GM19372 (cell line): ENCODE data around the gene OR6C76.
"Not testable (repeated sequence)": the region's sequence is repeated elsewhere in the genome, so short reads cannot be mapped to it uniquely, and the experiment has no call there.

Experiments used
- ATAC-seq: cut with Tn5 transposase; IDR thresholded peaks from one replicate; pipeline ENCODE4 v1.9.1; 2021; ENCODE audit warnings: mild to moderate bottlenecking, low read depth, moderate library complexity; ENCODE audit not compliant: unreplicated experiment

OR6C76 gene

DNA sequence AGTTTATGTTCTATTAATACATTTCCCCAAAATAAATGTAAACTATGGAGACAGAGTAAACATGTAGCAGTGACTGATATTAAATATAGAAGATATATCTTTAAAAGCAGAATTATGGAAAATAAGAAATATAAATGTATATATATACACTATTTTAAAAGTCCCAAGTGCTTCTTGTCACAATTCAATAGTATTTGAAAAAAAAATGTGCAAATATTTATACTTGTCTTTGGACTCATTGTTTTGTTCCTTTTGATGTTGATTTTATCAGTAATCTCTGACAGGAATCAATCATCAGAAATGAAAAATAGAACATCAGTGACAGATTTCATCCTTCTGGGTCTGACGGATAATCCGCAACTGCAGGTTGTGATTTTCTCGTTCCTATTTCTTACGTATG lies at the start of gene OR6C76:
Gene OR6C76, plus strand, starts transcription at position 301 of the 400 bp plus-strand sequence. Its CDS starts 0 bp downstream, at position 301.
- ATAC-seq: no peak

DNA sequence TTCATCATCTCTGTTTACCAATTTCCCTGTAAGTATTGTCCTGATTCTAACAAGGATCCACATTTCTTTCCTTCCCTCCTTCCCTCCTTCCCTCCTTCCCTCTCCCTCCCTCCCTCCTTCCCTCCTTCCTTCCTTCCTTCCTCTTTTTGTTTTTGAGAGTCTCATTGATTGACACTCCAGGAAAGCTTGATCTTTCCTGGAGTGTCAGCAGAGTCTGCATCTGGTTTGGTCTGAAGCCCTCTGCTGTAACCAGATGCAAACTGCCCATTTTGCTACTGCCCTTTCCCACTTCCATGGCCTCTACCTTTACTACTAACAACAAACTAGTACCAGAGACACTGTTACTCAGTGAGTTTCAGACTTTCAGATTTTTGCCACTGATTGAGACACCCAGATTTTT lies 40.2 kb upstream of the OR6C76 start:
- no peak for ATAC-seq

- ATAC-seq: no peak
Observed at GRCh38 chr12:55392032-55392795, 33.8 kb upstream of the OR6C76 start.

DNA sequence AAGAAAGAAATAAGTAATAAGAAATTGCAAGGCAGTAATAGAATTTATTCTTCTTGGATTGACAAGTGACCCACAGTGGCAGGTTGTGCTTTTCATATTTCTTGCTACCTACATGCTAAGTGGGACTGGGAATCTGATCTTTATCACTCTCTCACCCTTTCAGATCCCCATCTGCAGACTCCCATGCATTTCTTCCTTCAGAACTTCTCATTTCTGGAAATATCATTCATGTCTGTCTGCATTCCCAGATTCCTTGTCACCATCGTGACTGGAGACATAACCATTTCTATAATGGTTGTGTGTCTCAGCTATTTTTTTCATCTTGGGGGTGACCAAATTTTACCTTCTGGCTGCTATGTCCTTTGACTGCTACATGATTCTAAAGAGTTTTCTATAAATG lies 29.7 kb upstream of the OR6C76 start:
- no peak for ATAC-seq

- no peak for ATAC-seq
Observed at GRCh38 chr12:55400229-55400628, 25.8 kb upstream of the OR6C76 start, which contains the start of gene OR6C65. OR6C65 (plus strand) TSS chr12:55400529; CDS start chr12:55400529, 0 bp downstream.

DNA sequence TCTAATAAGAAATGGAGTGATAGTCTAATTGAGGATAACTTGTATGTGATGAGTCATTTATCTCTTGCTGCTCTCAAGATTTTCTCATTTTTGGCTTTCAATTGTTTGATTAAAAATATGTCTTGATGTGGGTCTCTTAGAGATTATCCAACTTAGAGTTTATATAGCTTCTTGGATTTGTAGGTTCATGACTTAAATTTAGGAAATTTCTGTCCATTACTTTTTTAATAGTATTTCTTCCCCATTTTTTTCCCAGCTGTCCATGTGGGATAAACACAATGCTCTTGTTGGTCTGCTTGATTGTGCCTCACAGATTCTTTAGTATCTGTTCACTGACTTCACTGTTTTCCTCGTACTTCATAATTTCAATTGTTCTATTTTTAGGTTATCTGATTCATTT lies 18.2 kb upstream of the OR6C76 start:
- ATAC-seq: no peak

- ATAC-seq: not testable (repeated sequence)
Observed at GRCh38 chr12:55409133-55409532, 16.9 kb upstream of the OR6C76 start.

DNA sequence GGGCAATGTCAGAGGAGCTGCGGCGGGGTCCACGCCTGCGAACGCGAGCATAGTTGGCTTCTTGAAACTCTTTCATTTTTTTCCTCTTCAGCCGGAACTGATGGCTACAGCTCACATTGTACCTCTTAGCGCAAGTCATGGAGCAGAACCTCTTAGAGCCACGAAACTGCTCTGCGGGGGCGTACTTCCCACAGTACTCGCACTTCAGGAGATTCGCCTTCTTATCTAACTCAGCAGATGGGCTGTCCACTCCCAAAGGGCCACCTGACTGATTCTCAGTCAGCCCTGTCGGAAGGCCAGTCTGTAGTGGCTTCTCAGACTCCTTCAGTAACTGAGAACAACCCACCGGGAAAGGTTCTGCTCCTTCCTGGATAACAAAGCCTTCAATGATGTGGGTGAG lies 13.9 kb upstream of the OR6C76 start:
- not testable (repeated sequence) for ATAC-seq

GRCh38 chr12:55413498-55414388 lies 12.3 kb upstream of the OR6C76 start:
- ATAC-seq: not testable (repeated sequence)

- not testable (repeated sequence) for ATAC-seq
Observed at GRCh38 chr12:55414396-55414823, 11.6 kb upstream of the OR6C76 start.

DNA sequence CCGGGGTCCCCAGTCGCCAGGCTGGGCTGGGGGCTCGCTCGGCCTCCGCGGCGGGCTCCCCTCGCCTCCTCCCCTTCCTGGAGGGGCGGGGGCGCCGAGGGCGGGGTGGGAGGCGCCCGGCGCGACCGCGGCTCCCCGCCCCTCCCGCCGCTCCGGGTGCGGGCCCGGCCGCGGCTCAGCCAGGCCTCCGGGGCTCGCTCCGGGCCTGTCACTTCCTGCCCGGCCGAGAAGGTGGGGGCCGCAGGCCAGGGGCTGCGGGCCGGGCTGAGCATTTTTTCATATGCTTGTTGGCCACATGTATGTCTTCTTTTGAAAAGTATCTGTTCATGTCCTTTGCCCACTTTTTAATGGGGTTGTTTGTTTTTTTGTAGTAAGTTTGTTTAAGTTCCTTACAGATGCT lies 11.2 kb upstream of the OR6C76 start:
- not testable (repeated sequence) for ATAC-seq

DNA sequence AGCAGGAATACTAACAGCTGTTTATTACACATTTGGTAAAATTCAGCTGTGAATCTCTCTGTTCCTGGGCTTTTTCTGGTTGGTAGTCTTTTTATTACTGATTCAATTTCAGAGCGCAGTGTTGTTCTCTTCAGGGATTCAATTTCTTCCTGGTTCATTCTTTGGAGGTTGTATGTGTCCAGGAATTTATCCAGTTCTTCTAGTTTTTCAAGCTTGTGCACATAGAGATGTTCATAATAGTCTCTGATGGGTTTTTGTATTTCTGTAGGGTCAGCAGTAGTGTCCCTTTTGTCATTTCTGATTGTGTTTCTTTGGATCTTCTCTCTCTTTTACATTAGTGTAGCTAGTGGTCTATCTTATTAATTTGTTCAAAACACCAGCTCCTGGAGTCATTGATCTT lies 9.1 kb upstream of the OR6C76 start:
- no peak for ATAC-seq

DNA sequence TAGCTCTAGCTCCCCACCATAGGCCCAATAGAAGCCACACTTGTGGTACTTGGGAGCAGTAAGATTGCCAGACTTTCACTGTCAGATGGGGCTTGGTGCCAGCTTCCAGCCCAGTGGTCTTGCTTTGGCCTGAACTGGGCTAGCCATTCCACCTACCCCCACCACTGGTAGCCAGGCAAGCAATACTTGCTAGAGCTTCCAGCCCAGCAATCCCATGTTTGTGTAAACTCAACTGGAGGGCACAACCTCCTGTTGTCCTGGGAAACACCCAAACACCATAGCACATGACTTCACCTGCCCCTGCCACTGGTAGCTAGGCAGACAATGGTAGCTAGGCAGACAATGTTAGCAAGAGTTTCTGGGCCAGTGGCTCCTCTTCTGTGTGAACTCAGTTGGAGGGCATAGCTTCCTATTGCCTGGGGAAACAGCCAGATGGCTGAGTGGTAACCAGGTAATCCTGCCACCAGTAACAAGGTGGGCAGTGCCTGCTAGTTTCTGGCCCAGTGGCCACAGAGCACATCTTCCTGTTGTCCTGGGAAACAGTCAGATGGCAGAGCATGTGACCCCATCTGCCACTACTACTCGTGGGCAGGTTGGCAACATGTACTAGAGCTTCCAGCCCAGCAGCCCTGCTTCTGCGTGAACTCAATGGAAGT lies 5.6 kb upstream of the OR6C76 start:
- ATAC-seq: no peak

DNA sequence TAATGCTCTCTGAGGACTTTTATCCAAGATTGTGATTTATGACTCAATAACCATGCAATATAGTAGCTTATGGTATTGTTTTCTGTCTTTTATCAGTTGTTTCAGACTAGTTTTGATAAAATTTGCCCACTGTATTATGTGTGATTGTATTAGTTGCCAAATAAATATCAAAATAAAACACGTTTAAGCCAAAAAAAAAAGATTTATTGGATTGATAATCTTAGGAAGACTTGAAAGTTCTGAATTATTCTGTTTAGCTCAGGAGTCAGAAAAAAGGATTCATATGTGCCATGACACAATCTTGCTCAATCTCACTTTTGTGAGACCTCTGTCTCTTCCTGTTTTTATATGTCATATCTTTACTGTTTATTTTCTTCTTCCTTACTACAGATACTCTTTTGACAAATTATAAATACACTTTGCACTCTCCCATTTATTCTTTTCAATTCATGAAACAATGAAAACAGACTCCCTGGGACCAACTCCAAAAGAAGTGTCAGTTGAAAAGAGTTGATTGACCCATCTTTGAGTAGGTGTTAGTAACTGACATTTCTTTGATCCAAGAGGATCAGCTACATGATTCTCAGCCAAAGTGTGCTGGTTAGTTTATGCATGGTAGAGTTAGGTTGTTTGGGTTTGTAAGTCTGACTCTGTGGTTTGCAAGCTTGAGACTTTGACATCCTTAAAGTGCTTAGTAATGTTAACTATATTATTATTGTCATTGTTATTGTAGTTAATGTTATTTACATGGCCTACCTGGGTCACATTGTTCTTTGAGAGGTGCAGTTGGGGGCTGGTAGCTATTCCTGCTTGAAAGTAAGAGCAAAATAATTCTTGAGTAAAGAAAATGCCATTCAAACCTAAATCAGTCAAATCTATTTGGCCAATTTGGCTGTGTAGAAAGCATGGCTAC lies 2.5 kb downstream of the OR6C76 start:
- no peak for ATAC-seq

GRCh38 chr12:55441233-55441632 lies 15.2 kb downstream of the OR6C76 start:
- not testable (repeated sequence) for ATAC-seq

GRCh38 chr12:55443776-55444175 lies 17.7 kb downstream of the OR6C76 start, which contains the start of gene OR6C2:
OR6C2 (plus strand) TSS chr12:55444076; CDS start chr12:55452214, 8,138 bp downstream.
- ATAC-seq: no peak

- no peak for ATAC-seq
Observed at GRCh38 chr12:55445357-55445756, 19.3 kb downstream of the OR6C76 start.

- no peak for ATAC-seq
Observed at GRCh38 chr12:55446326-55446725, 20.3 kb downstream of the OR6C76 start.

- no peak for ATAC-seq
Observed at GRCh38 chr12:55448825-55449224, 22.8 kb downstream of the OR6C76 start.

GRCh38 chr12:55464926-55465325 lies 38.9 kb downstream of the OR6C76 start:
- not testable (repeated sequence) for ATAC-seq
